OCI-LY3 (cell line): ENCODE measurements around the gene NPLOC4.

Source experiments
- H2AFZ ChIP-seq: fragments of 200-600, 300-600 bp; shearing (Covaris generic); 2 replicates; pipeline ENCODE4 v1.6.0; 2014; ENCODE audit warnings: antibody characterized with exemption, low read depth, low read length
- H3K27ac ChIP-seq: fragments of 200-600, 300-600 bp; sonication (generic); 2 replicates; pipeline ENCODE4 v1.5.1; 2014; ENCODE audit warnings: mild to moderate bottlenecking, low read length, moderate library complexity, mixed read lengths
- H3K27me3 ChIP-seq: fragments of 200-600, 300-600 bp; sonication (generic); 2 replicates; pipeline ENCODE4 v1.6.1; 2014; ENCODE audit warnings: low read depth, low read length, mixed read lengths
- H3K36me3 ChIP-seq: fragments of 200-600, 300-600 bp; sonication (generic); replicated peaks from 2 replicates; pipeline ENCODE3; 2014; ENCODE audit warnings: low read depth, low read length, mixed read lengths
- H3K4me1 ChIP-seq: fragments of 300-600, 200-600 bp; sonication (generic); 2 replicates; pipeline ENCODE4 v1.6.1; 2014; ENCODE audit warnings: low read length, mixed read lengths
- H3K4me2 ChIP-seq: fragments of 200-600, 300-600 bp; sonication (generic); 2 replicates; pipeline ENCODE4 v1.6.1; 2014; ENCODE audit warnings: low read length, mixed read lengths
- H3K4me3 ChIP-seq: fragments of 300-600, 200-600 bp; sonication (generic); 2 replicates; pipeline ENCODE4 v1.5.1; 2014; ENCODE audit warnings: antibody characterized with exemption, mild to moderate bottlenecking, low read length, moderate library complexity
- H3K79me2 ChIP-seq: fragments of 300-600, 200-600 bp; shearing (Covaris generic); 2 replicates; pipeline ENCODE4 v1.6.1; 2014; ENCODE audit warnings: mild to moderate bottlenecking, low read length, mixed read lengths
- H3K9ac ChIP-seq: fragments of 300-600, 200-600 bp; shearing (Covaris generic); 2 replicates; pipeline ENCODE4 v1.6.0; 2014; ENCODE audit warnings: mild to moderate bottlenecking, low read length, moderate library complexity
- H3K9me3 ChIP-seq: fragments of 200-600, 300-600 bp; shearing (Covaris generic); 2 replicates; pipeline ENCODE4 v1.6.1; 2014; ENCODE audit warnings: low read length, mixed read lengths; ENCODE audit not compliant: insufficient read depth
- H4K20me1 ChIP-seq: fragments of 200-600, 300-600 bp; sonication (generic); 2 replicates; pipeline ENCODE4 v1.6.1; 2016; ENCODE audit warnings: low read length, mixed read lengths; ENCODE audit not compliant: insufficient read depth
- EZH2phosphoT487 ChIP-seq: fragments of 200-600 bp; shearing (Covaris generic); IDR thresholded peaks from 2 replicates; pipeline ENCODE4 v1.6.1; 2018; ENCODE audit warnings: antibody characterized with exemption, mixed run types, low read depth
- TF ChIP-seq, protein P1 (sequence below): fragments of 200-600, 300-600 bp; sonication (generic); IDR thresholded peaks from 2 replicates; pipeline ENCODE4 v1.5.1; 2014; ENCODE audit warnings: antibody characterized with exemption, low read length, low read depth

NPLOC4 gene

DNA sequence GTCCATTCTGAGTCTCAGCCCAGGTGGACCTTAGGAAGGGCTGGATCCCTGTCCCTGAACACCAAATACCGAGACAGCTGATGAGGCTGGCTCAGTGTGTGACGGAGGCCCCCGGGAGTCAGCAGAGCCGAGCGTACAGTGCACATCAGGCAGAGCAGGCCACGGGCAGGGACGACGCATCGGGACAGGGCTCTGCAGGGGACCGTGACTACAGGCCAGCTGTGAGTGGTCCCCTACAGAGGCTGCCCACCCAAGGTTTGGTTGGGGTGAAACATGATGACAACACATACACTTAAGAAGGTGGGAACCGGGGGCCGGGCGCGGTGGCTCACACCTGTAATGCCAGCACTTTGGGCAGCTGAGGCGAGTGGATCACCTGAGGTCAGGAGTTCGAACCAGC, 36.0 kb upstream of the NPLOC4 start:
- peaks cover 33% of the 10 kb centered on the region for H3K36me3 ChIP-seq
- no peak overlapping the region for H3K4me2 ChIP-seq
- H3K79me2 ChIP-seq = peaks cover 12% of the 10 kb centered on the region
- no peak overlapping the region for H3K27ac ChIP-seq
- H2AFZ ChIP-seq = no peak overlapping the region
- no peak overlapping the region for H3K4me3 ChIP-seq
- no peak for TF ChIP-seq EZH2phosphoT487
- TF ChIP-seq, protein P1, sequence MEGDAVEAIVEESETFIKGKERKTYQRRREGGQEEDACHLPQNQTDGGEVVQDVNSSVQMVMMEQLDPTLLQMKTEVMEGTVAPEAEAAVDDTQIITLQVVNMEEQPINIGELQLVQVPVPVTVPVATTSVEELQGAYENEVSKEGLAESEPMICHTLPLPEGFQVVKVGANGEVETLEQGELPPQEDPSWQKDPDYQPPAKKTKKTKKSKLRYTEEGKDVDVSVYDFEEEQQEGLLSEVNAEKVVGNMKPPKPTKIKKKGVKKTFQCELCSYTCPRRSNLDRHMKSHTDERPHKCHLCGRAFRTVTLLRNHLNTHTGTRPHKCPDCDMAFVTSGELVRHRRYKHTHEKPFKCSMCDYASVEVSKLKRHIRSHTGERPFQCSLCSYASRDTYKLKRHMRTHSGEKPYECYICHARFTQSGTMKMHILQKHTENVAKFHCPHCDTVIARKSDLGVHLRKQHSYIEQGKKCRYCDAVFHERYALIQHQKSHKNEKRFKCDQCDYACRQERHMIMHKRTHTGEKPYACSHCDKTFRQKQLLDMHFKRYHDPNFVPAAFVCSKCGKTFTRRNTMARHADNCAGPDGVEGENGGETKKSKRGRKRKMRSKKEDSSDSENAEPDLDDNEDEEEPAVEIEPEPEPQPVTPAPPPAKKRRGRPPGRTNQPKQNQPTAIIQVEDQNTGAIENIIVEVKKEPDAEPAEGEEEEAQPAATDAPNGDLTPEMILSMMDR = no peak
- peaks cover 4% of the 10 kb centered on the region for H3K4me1 ChIP-seq
- no peaks in the 10 kb centered on the region for H3K9me3 ChIP-seq
- no peaks in the 10 kb centered on the region for H3K27me3 ChIP-seq
- no peaks in the 10 kb centered on the region for H4K20me1 ChIP-seq
- H3K9ac ChIP-seq = no peak overlapping the region

DNA sequence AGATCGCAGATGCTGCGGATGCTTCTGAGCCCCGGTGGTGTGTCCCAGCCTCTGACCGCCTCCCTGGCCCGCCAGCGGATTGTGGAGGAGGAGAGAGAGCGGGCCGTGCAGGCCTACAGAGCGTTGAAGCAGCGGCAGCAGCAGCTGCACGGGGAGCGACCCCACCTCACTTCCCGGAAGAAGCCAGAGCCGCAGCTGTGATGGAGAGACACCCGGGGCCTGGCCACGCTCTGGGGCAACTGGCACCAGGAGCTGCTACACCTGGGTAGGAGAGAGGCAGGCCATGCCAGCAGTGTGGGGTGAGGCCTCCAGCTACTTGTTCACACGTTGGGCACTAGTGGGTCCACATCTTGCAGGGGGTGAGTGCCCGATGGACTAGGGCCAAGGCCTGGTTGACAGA, 35.6 kb upstream of the NPLOC4 start:
- Histone ChIP-seq H3K27me3 (no peaks in the 10 kb centered on the region), H3K27ac (no peak overlapping the region), H3K4me3 (no peak overlapping the region), H3K9me3 (no peaks in the 10 kb centered on the region), H3K79me2 (peaks cover 16% of the 10 kb centered on the region), H3K36me3 (peaks cover 38% of the 10 kb centered on the region), H3K4me2 (no peak overlapping the region), H3K4me1 (peaks cover 9% of the 10 kb centered on the region), H2AFZ (no peak overlapping the region), H4K20me1 (no peaks in the 10 kb centered on the region), H3K9ac (no peak overlapping the region)
- TF ChIP-seq EZH2phosphoT487 = no peak
- TF ChIP-seq, protein P1 = no peak

DNA sequence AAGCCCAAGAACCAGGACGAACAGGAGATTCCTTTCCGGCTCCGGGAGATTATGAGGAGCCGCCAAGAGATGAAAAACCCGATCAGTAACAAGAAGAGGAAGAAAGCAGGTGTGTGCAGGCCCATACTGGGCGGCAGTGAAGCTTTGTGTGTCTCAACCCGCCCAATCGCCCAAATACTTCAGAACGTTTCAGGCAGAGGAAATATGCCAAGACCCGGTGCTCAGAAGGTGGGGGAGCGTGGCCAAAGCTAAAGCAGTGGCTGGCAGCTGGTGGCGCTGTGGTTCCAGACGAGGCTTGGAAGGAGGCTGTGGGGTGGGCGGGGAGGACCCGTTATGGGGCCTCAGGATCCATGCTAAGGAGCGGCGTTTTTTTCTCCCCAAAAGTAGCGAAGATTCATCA, 30.8 kb upstream of the NPLOC4 start:
- H3K27ac ChIP-seq = no peak overlapping the region
- peak overlapping the region; percentile 83 for H3K4me2 ChIP-seq
- peaks cover 45% of the 10 kb centered on the region for H3K36me3 ChIP-seq
- no peaks in the 10 kb centered on the region for H3K9me3 ChIP-seq
- H4K20me1 ChIP-seq = no peaks in the 10 kb centered on the region
- H3K4me3 ChIP-seq = peak overlapping the region; percentile 96
- peaks cover 22% of the 10 kb centered on the region for H3K4me1 ChIP-seq
- H3K9ac ChIP-seq = no peak overlapping the region
- no peak overlapping the region for H2AFZ ChIP-seq
- H3K79me2 ChIP-seq = peaks cover 42% of the 10 kb centered on the region
- no peak for TF ChIP-seq EZH2phosphoT487
- TF ChIP-seq, protein P1 = no peak
- H3K27me3 ChIP-seq = no peaks in the 10 kb centered on the region

DNA sequence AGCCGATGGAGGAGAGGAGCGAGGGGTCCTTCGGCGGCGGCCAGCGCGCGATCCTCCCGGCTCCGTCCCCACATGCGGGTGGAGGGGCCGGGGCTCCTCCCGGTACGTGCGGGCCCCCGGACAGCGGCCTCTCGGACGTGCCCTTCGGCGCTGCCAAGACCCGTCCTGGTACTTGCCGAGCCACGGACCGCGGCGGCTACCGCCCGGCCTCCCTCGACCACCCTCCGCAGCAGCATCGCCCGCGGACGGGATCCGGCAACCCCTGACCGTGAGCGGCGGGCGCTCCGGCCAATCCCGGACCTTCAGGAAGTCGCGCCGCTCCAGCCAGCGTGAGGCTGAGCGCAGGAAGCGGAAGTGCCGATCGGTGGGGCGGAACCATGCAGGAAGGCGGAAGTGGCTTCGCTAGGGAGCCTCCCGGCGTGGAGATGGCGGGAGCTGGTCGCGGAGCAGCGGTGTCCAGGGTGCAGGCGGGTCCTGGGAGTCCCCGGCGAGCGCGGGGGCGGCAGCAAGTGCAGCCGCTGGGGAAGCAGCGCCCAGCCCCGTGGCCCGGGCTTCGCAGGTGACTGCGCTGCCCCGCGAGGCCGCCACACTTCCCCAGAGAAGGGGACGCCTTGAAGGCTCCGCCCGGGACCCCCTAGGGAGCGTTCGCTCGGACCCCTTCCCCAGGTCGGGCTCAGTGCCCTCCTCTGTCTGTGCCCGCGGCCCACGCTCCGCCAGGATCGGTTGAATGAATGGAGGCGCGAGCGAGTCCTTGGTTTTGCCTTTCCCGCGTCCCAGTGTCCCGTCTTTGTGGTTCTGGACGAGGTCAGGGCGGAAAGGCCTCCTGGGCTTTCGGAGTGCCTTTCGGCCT, 29.7 kb upstream of the NPLOC4 start, which contains the start of the genes CCDC137 and OXLD1:
TSS of gene CCDC137 (plus strand) at position 396 of the 850 bp plus-strand sequence. CDS start at position 426, 30 bp downstream.
TSS of gene OXLD1 (minus strand) at position 264 of the 850 bp plus-strand sequence. CDS start at position 236, 28 bp downstream.
- H3K9me3 ChIP-seq = no peaks in the 10 kb centered on the region
- peak within 1 kb of the TSS; percentile 96 for H3K4me3 ChIP-seq
- H3K79me2 ChIP-seq = peaks cover 42% of the 10 kb centered on the region
- H3K4me2 ChIP-seq = peak within 1 kb of the TSS; percentile 93
- H3K27me3 ChIP-seq = no peaks in the 10 kb centered on the region
- H3K4me1 ChIP-seq = peaks cover 22% of the 10 kb centered on the region
- H4K20me1 ChIP-seq = no peaks in the 10 kb centered on the region
- no peak for TF ChIP-seq EZH2phosphoT487
- TF ChIP-seq, protein P1 = no peak
- H3K27ac ChIP-seq = peak within 1 kb of the TSS; percentile 67
- H3K36me3 ChIP-seq = peaks cover 37% of the 10 kb centered on the region
- no peak within 1 kb of the TSS for H2AFZ ChIP-seq
- H3K9ac ChIP-seq = peak within 1 kb of the TSS; percentile 94
